Progenitor cell of endocrine pancreas (in vitro differentiated cells): ENCODE results near the gene NMNAT2. TPM values are rescaled to one million over a fixed set of nuclear protein-coding genes. Genes with fewer than 3 reads are reported as not detected.

Experiments
- DNase-seq: peaks from one replicate; pipeline ENCODE4 v3.0.0; 2021; ENCODE audit warnings: low spot score; ENCODE audit not compliant: unreplicated experiment
- H3K27ac Mint-ChIP-seq: 2 replicates; pipeline ENCODE4 v1.8.0; 2021; ENCODE audit warnings: mild to moderate bottlenecking, moderate library complexity, mixed read lengths
- H3K27me3 Mint-ChIP-seq: 2 replicates; pipeline ENCODE4 v1.8.0; 2021; ENCODE audit warnings: mixed read lengths
- H3K36me3 Mint-ChIP-seq: 2 replicates; pipeline ENCODE4 v1.8.0; 2022; ENCODE audit warnings: mixed read lengths; ENCODE audit not compliant: insufficient read depth
- H3K4me1 Mint-ChIP-seq: 2 replicates; pipeline ENCODE4 v1.8.0; 2021; ENCODE audit warnings: low read depth, mixed read lengths
- H3K4me3 Mint-ChIP-seq: 2 replicates; pipeline ENCODE4 v1.8.0; 2021; ENCODE audit warnings: low read depth, mild to moderate bottlenecking, moderate library complexity, mixed read lengths
- H3K9me3 Mint-ChIP-seq: 2 replicates; pipeline ENCODE4 v1.8.0; 2021; ENCODE audit warnings: low read depth, mixed read lengths
- total RNA-seq: library from RNA; stranded (reverse); gene quantifications from 2 replicates; pipeline ENCODE4 v1.2.1, GENCODE V29; 2021
- TF ChIP-seq, protein P1 (sequence below): fragments of 200-600 bp; sonication (generic); IDR thresholded peaks from one replicate; pipeline ENCODE4 v1.5.0; 2021; ENCODE audit warnings: antibody characterized with exemption, mild to moderate bottlenecking; ENCODE audit not compliant: unreplicated experiment

NMNAT2 gene
- total RNA-seq, 1 donor from 2014 or later: 3.1 TPM

GRCh38 chr1:183302452-183303322 is 115.5 kb downstream of the NMNAT2 start:
- H3K9me3 Mint-ChIP-seq: peaks cover 3% of the 10 kb centered on the region
- H3K27ac Mint-ChIP-seq: peak overlapping the region; percentile 55
- no peaks in the 10 kb centered on the region for H3K36me3 Mint-ChIP-seq
- peaks cover 13% of the 10 kb centered on the region for H3K4me1 Mint-ChIP-seq
- no peak overlapping the region for H3K4me3 Mint-ChIP-seq
- DNase-seq: no peak
- TF ChIP-seq, protein P1, sequence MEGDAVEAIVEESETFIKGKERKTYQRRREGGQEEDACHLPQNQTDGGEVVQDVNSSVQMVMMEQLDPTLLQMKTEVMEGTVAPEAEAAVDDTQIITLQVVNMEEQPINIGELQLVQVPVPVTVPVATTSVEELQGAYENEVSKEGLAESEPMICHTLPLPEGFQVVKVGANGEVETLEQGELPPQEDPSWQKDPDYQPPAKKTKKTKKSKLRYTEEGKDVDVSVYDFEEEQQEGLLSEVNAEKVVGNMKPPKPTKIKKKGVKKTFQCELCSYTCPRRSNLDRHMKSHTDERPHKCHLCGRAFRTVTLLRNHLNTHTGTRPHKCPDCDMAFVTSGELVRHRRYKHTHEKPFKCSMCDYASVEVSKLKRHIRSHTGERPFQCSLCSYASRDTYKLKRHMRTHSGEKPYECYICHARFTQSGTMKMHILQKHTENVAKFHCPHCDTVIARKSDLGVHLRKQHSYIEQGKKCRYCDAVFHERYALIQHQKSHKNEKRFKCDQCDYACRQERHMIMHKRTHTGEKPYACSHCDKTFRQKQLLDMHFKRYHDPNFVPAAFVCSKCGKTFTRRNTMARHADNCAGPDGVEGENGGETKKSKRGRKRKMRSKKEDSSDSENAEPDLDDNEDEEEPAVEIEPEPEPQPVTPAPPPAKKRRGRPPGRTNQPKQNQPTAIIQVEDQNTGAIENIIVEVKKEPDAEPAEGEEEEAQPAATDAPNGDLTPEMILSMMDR: no peak
- no peaks in the 10 kb centered on the region for H3K27me3 Mint-ChIP-seq

DNA sequence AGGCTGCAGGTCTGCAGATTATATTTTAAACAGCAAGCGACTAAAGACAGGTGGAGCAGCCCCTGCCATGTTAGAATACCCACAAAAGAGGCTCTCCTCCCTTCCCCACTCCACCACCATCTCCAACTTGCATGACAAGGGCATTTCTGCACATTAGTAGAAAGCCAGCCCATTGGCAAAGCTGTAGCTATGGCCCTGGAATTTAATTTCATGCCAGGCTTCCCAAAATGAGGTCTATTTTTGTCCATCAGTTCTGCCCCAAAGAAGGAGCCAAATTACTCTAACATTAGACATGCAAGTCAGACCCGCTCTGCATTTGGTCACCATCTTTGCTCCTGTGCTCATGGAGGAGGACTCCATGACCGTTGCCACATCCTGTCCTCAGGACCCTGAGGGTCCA is 116.9 kb downstream of the NMNAT2 start:
- Mint-ChIP-seq H3K4me1 (peaks cover 10% of the 10 kb centered on the region), H3K4me3 (no peak overlapping the region), H3K36me3 (no peaks in the 10 kb centered on the region), H3K9me3 (peaks cover 3% of the 10 kb centered on the region), H3K27ac (no peak overlapping the region), H3K27me3 (no peaks in the 10 kb centered on the region)
- TF ChIP-seq, protein P1: no peak
- no peak for DNase-seq

DNA sequence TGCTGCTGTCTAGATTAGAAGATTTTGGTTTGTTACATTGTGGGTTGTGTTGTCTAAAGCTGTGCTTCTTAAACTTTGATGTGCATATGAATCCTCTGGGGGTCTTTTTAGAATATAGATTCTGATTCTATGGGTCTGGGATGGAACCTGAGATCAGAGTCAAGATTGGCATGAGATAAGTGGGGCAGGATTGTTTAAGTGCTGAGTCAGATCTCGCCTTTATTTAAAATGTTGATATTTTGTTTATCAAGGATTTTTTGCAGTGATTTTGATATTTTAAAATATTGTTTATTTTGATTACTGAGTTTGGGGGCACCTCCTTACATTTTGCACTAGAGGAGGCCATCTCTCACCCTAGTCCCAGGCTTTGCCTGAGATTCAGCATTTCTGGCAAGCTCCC is 117.4 kb downstream of the NMNAT2 start:
- no peak overlapping the region for H3K4me3 Mint-ChIP-seq
- DNase-seq: no peak
- peaks cover 10% of the 10 kb centered on the region for H3K4me1 Mint-ChIP-seq
- no peaks in the 10 kb centered on the region for H3K36me3 Mint-ChIP-seq
- H3K27ac Mint-ChIP-seq: no peak overlapping the region
- TF ChIP-seq, protein P1: no peak
- no peaks in the 10 kb centered on the region for H3K27me3 Mint-ChIP-seq
- H3K9me3 Mint-ChIP-seq: peaks cover 3% of the 10 kb centered on the region

DNA sequence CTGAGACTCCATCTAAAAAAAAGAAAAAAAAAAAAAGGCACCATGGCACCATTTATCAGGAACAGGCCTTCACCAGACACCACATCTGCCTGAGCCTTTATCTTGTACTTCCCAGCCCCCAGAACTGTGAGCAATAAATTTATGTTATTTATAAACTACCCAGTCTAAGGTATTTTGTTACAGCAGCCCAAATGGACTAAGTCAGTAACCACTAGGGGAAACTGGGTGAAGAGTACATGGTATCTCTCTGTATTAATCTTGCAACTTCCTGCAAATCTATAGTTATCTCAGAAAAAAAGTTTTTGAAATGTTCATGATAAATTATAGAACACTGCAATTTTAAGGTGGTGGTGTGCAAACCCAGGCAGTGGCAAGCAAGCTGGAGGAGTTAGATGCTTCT is 117.8 kb downstream of the NMNAT2 start:
- Mint-ChIP-seq H3K27me3 (no peaks in the 10 kb centered on the region), H3K4me3 (no peak overlapping the region), H3K9me3 (peaks cover 3% of the 10 kb centered on the region), H3K36me3 (no peaks in the 10 kb centered on the region), H3K27ac (no peak overlapping the region), H3K4me1 (peaks cover 10% of the 10 kb centered on the region)
- TF ChIP-seq, protein P1: no peak
- no peak for DNase-seq

GRCh38 chr1:183296782-183297181 is 121.4 kb downstream of the NMNAT2 start:
- peaks cover 2% of the 10 kb centered on the region for H3K4me1 Mint-ChIP-seq
- no peak overlapping the region for H3K27ac Mint-ChIP-seq
- H3K9me3 Mint-ChIP-seq: peaks cover 3% of the 10 kb centered on the region
- H3K27me3 Mint-ChIP-seq: no peaks in the 10 kb centered on the region
- DNase-seq: no peak
- H3K36me3 Mint-ChIP-seq: no peaks in the 10 kb centered on the region
- H3K4me3 Mint-ChIP-seq: no peak overlapping the region
- TF ChIP-seq, protein P1: no peak
